Psoas muscle (tissue), 8 donors: ENCODE results near the gene SDCCAG8. TPM values are rescaled to one million over a fixed set of nuclear protein-coding genes. Genes with fewer than 3 reads are reported as not detected.

Source experiments
- ATAC-seq, 4 donors: fragments of 200-7000 bp; cut with Tn5 transposase; one replicate each; pipeline ENCODE4 v1.9.1; 2020; ENCODE audit warnings: moderate library complexity in 3 of 4, mild to moderate bottlenecking in 2 of 4
- DNase-seq, 2 donors: peaks; one replicate each; pipeline ENCODE4 v3.0.0-alpha.2; 2020
- H3K27ac ChIP-seq: fragments of 200-600 bp; one replicate; pipeline ENCODE4 v1.8.0; 2022
- H3K27me3 ChIP-seq, 3 donors: fragments of 200-600 bp in 1 of 3; one replicate each; pipeline versions ENCODE4 v1.6.1 to v1.8.0; 2013 to 2022; ENCODE audit warnings: low read length in 2 of 3, mild to moderate bottlenecking in 2 of 3, moderate library complexity in 1 of 3; ENCODE audit not compliant: insufficient read depth in 3 of 3
- H3K36me3 ChIP-seq, 2 donors: fragments of 200-600 bp in 1 of 2; one replicate each; pipeline versions ENCODE4 v1.6.1 to v1.8.0; 2013 to 2022; ENCODE audit warnings: low read depth in 1 of 2, mild to moderate bottlenecking in 1 of 2, moderate library complexity in 1 of 2; ENCODE audit not compliant: insufficient read depth in 1 of 2
- H3K4me1 ChIP-seq: fragments of 200-600 bp; one replicate; pipeline ENCODE4 v1.8.0; 2022
- H3K4me3 ChIP-seq: fragments of 200-600 bp; one replicate; pipeline ENCODE4 v1.8.0; 2022; ENCODE audit warnings: mild to moderate bottlenecking
- H3K9me3 ChIP-seq: fragments of 200-600 bp; one replicate; pipeline ENCODE4 v1.8.0; 2022
- WGBS, 3 donors: extraction: QIAGEN DNeasy Blood & Tissue Kit; methylation state at CpG; one replicate each; pipeline versions ENCODE4 v1.1.6 to v1.1.7; 2013; 5-methylcytosine and 5-hydroxymethylcytosine counted together
- intact Hi-C, 2 donors: fragments of 100-400 bp; cut with DNase I; formaldehyde crosslinking; loops; one replicate each; pipeline versions ENCODE4 v1.11.0 to v1.14.2; 2022
- polyA plus RNA-seq, 3 donors: library from polyadenylated mRNA; stranded (reverse); fragments of 200-250 nt; gene quantifications; one replicate each; pipeline ENCODE4 v1.2.3, GENCODE V29; 2013
- total RNA-seq, 4 donors: library from RNA; stranded (reverse); fragmentation: NEBNext Ultra II Directional in 2 of 4; extraction: Animal tissue kit (Norgen Biotek cat#: 25700) in 2 of 4; gene quantifications; one replicate each; pipeline versions ENCODE4 v1.2.1 to v1.2.4, GENCODE V29; 2021 to 2023
- TF ChIP-seq, protein P1 (sequence below): fragments of 200-600 bp; IDR thresholded peaks from one replicate; pipeline ENCODE4 v1.8.0; 2022; ENCODE audit warnings: antibody characterized with exemption
- donor health status: healthy with polysubstance abuse.
- donor health status: DM: no; HTN: no; CAD: no; lungs with moderate emphysema.
- donor health status: Bipolar disorder and iron deficiency.
- donor health status: healthy.
- donor health status: DM: yes; HTN: yes; CAD: no.
- donor health status: DM: no; HTN: no; CAD: no.
- donor health status: DM: no; HTN: no; CAD: no.
- donor health status: DM: yes; HTN: yes; CAD: no.

SDCCAG8 gene
- total and polyA plus RNA-seq, 7 donors: 6.4 to 27.6 (median 20.9) TPM

DNA sequence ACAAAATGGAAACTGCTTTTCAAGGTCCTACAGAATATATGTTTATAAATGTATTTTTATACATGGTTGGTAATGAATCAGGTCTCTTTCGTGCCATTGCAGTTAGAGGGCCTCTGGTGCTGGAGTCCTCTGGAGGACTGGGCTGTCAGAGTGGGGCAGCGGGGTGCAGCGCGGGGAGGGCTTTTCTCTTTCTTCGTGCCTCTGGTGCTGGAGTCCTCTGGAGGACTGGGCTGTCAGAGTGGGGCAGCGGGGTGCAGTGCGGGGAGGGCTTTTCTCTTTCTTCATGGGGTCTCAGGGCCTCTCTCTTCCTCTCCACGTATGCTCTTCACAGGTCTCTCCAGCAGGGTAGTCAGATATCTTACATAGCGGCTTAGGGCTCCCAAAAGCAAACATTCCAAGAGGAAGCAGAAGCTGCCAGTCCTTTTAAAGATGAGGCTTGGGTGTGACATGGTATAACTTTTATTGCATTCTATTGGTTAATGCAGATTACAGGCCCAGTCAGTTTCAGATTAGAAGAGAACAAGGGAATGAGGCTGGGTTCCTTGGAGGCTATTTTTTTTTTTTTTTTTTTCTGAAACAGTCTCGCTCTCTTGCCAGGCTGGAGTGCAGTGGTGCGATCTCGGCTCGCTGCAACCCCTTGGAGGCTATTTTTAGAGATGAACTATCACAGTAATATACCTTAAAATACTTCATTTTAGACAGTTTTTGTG lies 13.1 kb downstream of the SDCCAG8 start:
- Histone ChIP-seq H3K4me1 (no peaks in the 10 kb centered on the region), H3K4me3 (no peak overlapping the region), H3K36me3 (peaks cover 0 to 41% of the 10 kb centered on the region in 2 donors), H3K27ac (no peak overlapping the region), H3K9me3 (no peaks in the 10 kb centered on the region), H3K27me3 (no peaks in the 10 kb centered on the region)
- intact Hi-C loops: no loop called here
- DNase-seq (no peak), ATAC-seq (no peak)
- WGBS, 3 donors: 86 to 92% (median 91%) methylated on average over 13 of the region's 13 CpGs
- TF ChIP-seq, protein P1, sequence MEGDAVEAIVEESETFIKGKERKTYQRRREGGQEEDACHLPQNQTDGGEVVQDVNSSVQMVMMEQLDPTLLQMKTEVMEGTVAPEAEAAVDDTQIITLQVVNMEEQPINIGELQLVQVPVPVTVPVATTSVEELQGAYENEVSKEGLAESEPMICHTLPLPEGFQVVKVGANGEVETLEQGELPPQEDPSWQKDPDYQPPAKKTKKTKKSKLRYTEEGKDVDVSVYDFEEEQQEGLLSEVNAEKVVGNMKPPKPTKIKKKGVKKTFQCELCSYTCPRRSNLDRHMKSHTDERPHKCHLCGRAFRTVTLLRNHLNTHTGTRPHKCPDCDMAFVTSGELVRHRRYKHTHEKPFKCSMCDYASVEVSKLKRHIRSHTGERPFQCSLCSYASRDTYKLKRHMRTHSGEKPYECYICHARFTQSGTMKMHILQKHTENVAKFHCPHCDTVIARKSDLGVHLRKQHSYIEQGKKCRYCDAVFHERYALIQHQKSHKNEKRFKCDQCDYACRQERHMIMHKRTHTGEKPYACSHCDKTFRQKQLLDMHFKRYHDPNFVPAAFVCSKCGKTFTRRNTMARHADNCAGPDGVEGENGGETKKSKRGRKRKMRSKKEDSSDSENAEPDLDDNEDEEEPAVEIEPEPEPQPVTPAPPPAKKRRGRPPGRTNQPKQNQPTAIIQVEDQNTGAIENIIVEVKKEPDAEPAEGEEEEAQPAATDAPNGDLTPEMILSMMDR: no peak

DNA sequence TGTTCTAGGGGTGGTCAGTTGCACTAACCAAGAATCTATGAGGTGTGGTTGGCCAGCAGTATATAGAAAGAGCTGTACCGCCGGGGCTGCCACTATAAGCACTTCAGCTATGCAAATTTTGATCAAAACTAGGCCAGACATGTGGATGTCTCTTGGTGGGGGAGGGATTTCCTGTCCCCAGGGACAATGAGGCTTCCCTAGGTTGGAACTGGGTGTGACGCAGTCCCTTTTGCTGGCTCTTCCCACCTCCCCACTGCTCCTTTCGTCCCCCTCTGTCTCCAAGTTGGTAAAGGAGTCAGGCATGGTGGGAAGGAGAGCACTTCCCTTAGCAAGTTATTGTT lies 13.6 kb downstream of the SDCCAG8 start:
- DNase-seq: no peak
- TF ChIP-seq, protein P1: no peak
- ATAC-seq: no peak
- Histone ChIP-seq H3K4me1 (no peaks in the 10 kb centered on the region), H3K27ac (no peak overlapping the region), H3K27me3 (no peaks in the 10 kb centered on the region), H3K9me3 (no peaks in the 10 kb centered on the region), H3K4me3 (no peak overlapping the region), H3K36me3 (peaks cover 0 to 46% of the 10 kb centered on the region in 2 donors)
- intact Hi-C loops: no loop called here
- 95 to 97% (median 96%) methylated on average over 4 of the region's 4 CpGs for WGBS, 3 donors

DNA sequence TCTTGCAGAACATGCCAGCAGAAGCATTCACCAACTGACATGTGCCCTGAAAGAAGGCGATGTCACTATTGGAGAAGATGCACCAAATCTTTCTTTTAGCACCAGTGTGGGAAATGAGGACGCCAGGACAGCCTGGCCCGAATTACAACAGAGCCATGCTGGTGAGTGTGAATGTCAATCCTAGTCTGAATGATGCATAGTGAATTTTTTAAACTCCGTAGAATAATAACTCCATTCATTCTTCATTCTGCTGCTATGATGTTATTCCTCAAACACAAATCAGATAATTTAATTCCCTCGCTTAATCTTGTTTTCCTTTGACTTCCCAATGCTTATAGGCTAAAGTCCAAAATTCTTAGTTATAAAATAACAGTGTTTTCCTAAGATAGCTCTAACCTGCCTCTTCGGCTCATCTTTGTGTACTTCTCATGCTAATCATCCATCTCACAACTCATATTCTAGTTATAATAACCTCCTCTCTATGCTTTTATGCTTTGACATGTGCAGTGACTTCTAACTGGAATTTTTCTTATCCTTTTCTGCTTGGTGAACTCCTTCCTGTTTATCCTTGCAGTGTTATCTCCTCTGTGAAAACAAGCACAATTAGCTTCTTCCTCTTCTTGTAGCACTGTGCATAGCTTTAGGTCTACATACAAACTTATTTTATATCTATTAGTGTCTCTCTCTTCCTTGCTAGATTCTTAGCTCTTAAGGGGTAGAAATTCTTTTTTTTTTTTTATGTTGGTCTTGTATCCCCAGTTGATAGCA lies 14.4 kb downstream of the SDCCAG8 start:
- Histone ChIP-seq H3K9me3 (no peaks in the 10 kb centered on the region), H3K27ac (no peak overlapping the region), H3K27me3 (no peaks in the 10 kb centered on the region), H3K4me3 (no peak overlapping the region), H3K4me1 (no peaks in the 10 kb centered on the region), H3K36me3 (peaks cover 0 to 54% of the 10 kb centered on the region in 2 donors)
- intact Hi-C loops: no loop called here
- DNase-seq: no peak
- ATAC-seq: no peak
- WGBS, 3 donors: 85 to 93% (median 85%) methylated on average over 6 of the region's 6 CpGs
- TF ChIP-seq, protein P1: no peak

DNA sequence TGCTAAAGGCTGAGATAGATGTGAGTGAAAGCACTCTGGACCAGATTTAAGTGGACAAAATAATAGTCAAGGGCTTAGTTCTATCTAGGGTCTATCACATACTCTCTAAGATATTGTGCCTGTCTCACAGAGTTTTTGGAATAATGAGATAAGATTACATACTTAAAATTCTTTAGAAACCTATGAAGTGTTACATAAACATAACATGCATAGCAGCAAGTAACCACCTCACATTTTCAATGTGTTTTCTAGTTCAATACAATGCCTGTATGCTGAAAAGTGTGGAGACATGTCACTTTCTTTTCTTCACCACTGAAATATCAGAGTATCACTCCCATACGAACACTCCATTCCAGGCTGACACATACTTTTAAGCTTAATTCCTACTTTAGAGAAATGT lies 16.2 kb downstream of the SDCCAG8 start:
- Histone ChIP-seq H3K27ac (no peak overlapping the region), H3K36me3 (peaks cover 3 to 70% of the 10 kb centered on the region in 2 donors), H3K4me1 (no peaks in the 10 kb centered on the region), H3K27me3 (no peaks in the 10 kb centered on the region), H3K4me3 (no peak overlapping the region), H3K9me3 (no peaks in the 10 kb centered on the region)
- DNase-seq (no peak), ATAC-seq (no peak)
- TF ChIP-seq, protein P1: no peak
- 87 to 98% (median 96%) methylated on average over 1 of the region's 1 CpG for WGBS, 3 donors
- intact Hi-C loops: no loop called here
